GM12801 (cell line): ENCODE measurements around the gene PPP3CB.

ENCODE experiments used
- CTCF ChIP-seq: IDR thresholded peaks from one replicate; pipeline ENCODE4 v1.5.1; 2011; ENCODE audit warnings: control low read depth; ENCODE audit not compliant: insufficient read length; ENCODE audit errors: extremely low read depth

PPP3CB gene

GRCh38 chr10:73495884-73496674 lies at the start of gene PPP3CB:
TSS of gene PPP3CB (minus strand) at chr10:73496024. CDS start at chr10:73495889, 135 bp downstream.
- TF ChIP-seq CTCF = no peak

- no peak for TF ChIP-seq CTCF
These were observed 49.5 kb upstream of the PPP3CB start for GRCh38 chr10:73545357-73545756.

- no peak for TF ChIP-seq CTCF
These were observed 41.9 kb upstream of the PPP3CB start for GRCh38 chr10:73537709-73538108.

- TF ChIP-seq CTCF = no peak
These were observed 41.5 kb upstream of the PPP3CB start for GRCh38 chr10:73537288-73537687.

- no peak for TF ChIP-seq CTCF
These were observed 39.0 kb upstream of the PPP3CB start for GRCh38 chr10:73534857-73535256.

- no peak for TF ChIP-seq CTCF
These were observed 33.4 kb upstream of the PPP3CB start for GRCh38 chr10:73529089-73529832.

- TF ChIP-seq CTCF = no peak
These were observed 26.4 kb upstream of the PPP3CB start for GRCh38 chr10:73522263-73522662.
